Keratinocyte (primary cell): Measurements from ENCODE around the gene CELF2.

Experiments used
- EZH2 ChIP-seq: IDR thresholded peaks from one replicate; pipeline ENCODE4 v1.6.1; 2012; ENCODE audit warnings: inconsistent platforms, mild to moderate bottlenecking, low read length, moderate library complexity
- TF ChIP-seq, protein P1 (sequence below), 3 experiments: IDR thresholded peaks in 1 of 3; conservative IDR thresholded peaks in 1 of 3; optimal IDR thresholded peaks in 1 of 3; 2 replicates in 2 of 3; 3 replicates in 1 of 3; pipeline versions ENCODE3 to v1.5.1; 2011; ENCODE audit warnings: low read length in 3 of 3, mild to moderate bottlenecking in 3 of 3, moderate library complexity in 2 of 3, control low read depth in 1 of 3, inconsistent platforms in 1 of 3; ENCODE audit not compliant: insufficient read depth in 2 of 3; ENCODE audit errors: extremely low read depth in 1 of 3

DNA sequence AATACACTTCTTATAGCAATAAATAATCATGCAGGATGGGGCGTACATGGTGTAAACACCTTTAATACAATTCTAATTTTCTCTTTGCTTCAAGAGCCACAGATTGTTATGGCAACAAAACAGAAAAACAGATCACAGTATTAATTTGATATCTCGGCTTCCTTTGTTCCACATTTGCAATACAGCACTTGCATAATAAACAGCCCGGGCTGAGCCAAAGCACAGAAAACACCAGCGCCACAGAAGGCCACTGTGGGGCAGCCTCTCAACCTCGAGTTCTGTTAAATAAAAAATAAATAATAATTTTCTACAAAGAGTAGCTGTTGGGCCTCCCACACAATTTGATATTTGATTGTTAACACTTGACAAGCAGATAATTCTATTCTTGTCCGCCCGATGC is 337.9 kb downstream of the CELF2 start:
- TF ChIP-seq, protein P1, sequence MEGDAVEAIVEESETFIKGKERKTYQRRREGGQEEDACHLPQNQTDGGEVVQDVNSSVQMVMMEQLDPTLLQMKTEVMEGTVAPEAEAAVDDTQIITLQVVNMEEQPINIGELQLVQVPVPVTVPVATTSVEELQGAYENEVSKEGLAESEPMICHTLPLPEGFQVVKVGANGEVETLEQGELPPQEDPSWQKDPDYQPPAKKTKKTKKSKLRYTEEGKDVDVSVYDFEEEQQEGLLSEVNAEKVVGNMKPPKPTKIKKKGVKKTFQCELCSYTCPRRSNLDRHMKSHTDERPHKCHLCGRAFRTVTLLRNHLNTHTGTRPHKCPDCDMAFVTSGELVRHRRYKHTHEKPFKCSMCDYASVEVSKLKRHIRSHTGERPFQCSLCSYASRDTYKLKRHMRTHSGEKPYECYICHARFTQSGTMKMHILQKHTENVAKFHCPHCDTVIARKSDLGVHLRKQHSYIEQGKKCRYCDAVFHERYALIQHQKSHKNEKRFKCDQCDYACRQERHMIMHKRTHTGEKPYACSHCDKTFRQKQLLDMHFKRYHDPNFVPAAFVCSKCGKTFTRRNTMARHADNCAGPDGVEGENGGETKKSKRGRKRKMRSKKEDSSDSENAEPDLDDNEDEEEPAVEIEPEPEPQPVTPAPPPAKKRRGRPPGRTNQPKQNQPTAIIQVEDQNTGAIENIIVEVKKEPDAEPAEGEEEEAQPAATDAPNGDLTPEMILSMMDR (optimal IDR thresholded peaks at IDR 0.05 in 1 of 3, IDR thresholded peaks at IDR 0.05 in 1 of 3, conservative IDR thresholded peaks at IDR 0.05 in 1 of 3; ENCODE audit: extremely low read depth in 1 of 3, insufficient read depth in 2 of 3, low read length in 3 of 3): no peak
- TF ChIP-seq EZH2: no peak
